IPS DF 6.9 (cell line): ENCODE data around the gene SLC37A4.
"Not testable (repeated sequence)": the region's sequence is repeated elsewhere in the genome, so short reads cannot be mapped to it uniquely, and the experiment has no call there.

Experiments used
- DNase-seq: peaks from one replicate; pipeline ENCODE4 v3.0.0-alpha.2; 2013; ENCODE audit warnings: low read depth, low spot score
- H3K27ac ChIP-seq: one replicate; pipeline ENCODE4 v1.5.1; 2013; ENCODE audit warnings: low read length, control low read depth
- H3K27me3 ChIP-seq: 2 replicates; pipeline ENCODE4 v1.6.1; 2013; ENCODE audit warnings: mild to moderate bottlenecking, low read length; ENCODE audit not compliant: control insufficient read depth, insufficient read depth
- H3K36me3 ChIP-seq: 2 replicates; pipeline ENCODE4 v1.6.1; 2013; ENCODE audit warnings: low read length; ENCODE audit not compliant: control insufficient read depth, insufficient read depth
- H3K4me1 ChIP-seq: 2 replicates; pipeline ENCODE4 v1.6.1; 2013; ENCODE audit warnings: low read length; ENCODE audit not compliant: control insufficient read depth, insufficient read depth
- H3K4me3 ChIP-seq: 2 replicates; pipeline ENCODE4 v1.5.1; 2013; ENCODE audit warnings: mild to moderate bottlenecking, low read length
- H3K9me3 ChIP-seq: 2 replicates; pipeline ENCODE4 v1.6.1; 2013; ENCODE audit warnings: low read length, inconsistent platforms; ENCODE audit not compliant: control insufficient read depth, insufficient read depth
- WGBS: extraction: QIAGEN DNeasy Blood & Tissue Kit; methylation state at CpG from one replicate; pipeline ENCODE4 v1.1.7; 2013; ENCODE audit warnings: mixed read lengths, missing lambda C conversion rate; ENCODE audit not compliant: insufficient read length, insufficient coverage; 5-methylcytosine and 5-hydroxymethylcytosine counted together

SLC37A4 gene

GRCh38 chr11:119042927-119043326 is 12.2 kb upstream of the SLC37A4 start:
- DNase-seq, result no peak
- no peak overlapping the region for H3K27ac ChIP-seq

GRCh38 chr11:119041821-119042514 is 11.3 kb upstream of the SLC37A4 start:
- no peak for DNase-seq
- no CpG with 5 or more reads among the region's 4 CpGs for WGBS
- Histone ChIP-seq H3K27me3 (no peaks in the 10 kb centered on the region), H3K9me3 (no peaks in the 10 kb centered on the region), H3K4me3 (no peak overlapping the region), H3K27ac (no peak overlapping the region), H3K4me1 (no peaks in the 10 kb centered on the region), H3K36me3 (peaks cover 12% of the 10 kb centered on the region; the same call in 1 of the 2 replicates)

More at GRCh38 chr11:119042927-119043326, 12.2 kb upstream of the SLC37A4 start:
- peaks cover 20% of the 10 kb centered on the region for H3K36me3 ChIP-seq
- no peaks in the 10 kb centered on the region for H3K27me3 ChIP-seq
- WGBS, result no CpG with 5 or more reads among the region's 9 CpGs
- no peak overlapping the region for H3K4me3 ChIP-seq
- no peaks in the 10 kb centered on the region for H3K4me1 ChIP-seq
- H3K9me3 ChIP-seq, result no peaks in the 10 kb centered on the region

DNA sequence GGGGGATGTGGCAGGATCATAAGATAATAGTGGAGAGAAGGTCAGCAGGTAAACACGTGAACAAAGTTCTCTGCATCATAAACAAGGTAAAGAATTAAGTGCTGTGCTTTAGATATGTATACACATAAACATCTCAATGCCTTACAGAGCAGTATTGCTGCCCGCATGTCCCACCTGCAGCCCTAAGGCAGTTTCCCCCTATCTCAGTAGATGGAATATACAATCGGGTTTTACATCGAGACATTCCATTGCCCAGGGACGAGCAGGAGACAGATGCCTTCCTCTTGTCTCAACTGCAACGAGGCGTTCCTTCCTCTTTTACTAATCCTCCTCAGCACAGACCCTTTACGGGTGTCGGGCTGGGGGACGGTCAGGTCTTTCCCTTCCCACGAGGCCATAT is 8.8 kb upstream of the SLC37A4 start:
- WGBS, result no CpG with 5 or more reads among the region's 11 CpGs
- DNase-seq, result not testable (repeated sequence)

GRCh38 chr11:119038884-119039283 is 8.2 kb upstream of the SLC37A4 start:
- Histone ChIP-seq H3K36me3 (no peaks in the 10 kb centered on the region), H3K27me3 (no peaks in the 10 kb centered on the region), H3K9me3 (no peaks in the 10 kb centered on the region), H3K4me3 (no peak overlapping the region), H3K4me1 (no peaks in the 10 kb centered on the region), H3K27ac (no peak overlapping the region)
- WGBS, result no CpG with 5 or more reads among the region's 5 CpGs
- no peak for DNase-seq

More for the DNA sequence above, 8.8 kb upstream of the SLC37A4 start:
- H3K27ac ChIP-seq, H3K36me3 ChIP-seq, H3K9me3 ChIP-seq, H3K4me3 ChIP-seq, H3K27me3 ChIP-seq, H3K4me1 ChIP-seq: not testable (repeated sequence)

DNA sequence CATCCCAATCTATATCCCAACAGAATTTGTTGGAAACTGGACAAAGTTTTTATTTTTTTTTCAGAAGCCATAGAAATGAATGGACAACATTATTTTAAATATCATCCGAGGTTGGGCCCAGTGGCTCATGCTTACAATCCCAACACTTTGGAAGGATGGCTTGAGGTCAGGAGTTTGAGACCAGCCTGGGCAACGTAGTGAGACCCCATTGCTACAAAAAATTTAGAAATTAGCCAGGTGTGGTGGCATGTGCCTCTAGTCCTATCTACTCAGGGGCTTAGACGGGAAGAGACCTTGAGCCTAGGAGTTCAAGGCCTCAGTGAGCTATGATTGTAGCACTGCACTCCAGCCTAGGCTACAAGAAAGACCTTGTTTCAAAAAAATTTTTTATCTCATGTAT is 4.1 kb upstream of the SLC37A4 start:
- Histone ChIP-seq H3K36me3 (no peaks in the 10 kb centered on the region), H3K4me3 (no peak overlapping the region), H3K4me1 (no peaks in the 10 kb centered on the region), H3K27me3 (no peaks in the 10 kb centered on the region), H3K9me3 (no peaks in the 10 kb centered on the region), H3K27ac (no peak overlapping the region)
- DNase-seq, result no peak
- WGBS, result no CpG with 5 or more reads among the region's 3 CpGs

DNA sequence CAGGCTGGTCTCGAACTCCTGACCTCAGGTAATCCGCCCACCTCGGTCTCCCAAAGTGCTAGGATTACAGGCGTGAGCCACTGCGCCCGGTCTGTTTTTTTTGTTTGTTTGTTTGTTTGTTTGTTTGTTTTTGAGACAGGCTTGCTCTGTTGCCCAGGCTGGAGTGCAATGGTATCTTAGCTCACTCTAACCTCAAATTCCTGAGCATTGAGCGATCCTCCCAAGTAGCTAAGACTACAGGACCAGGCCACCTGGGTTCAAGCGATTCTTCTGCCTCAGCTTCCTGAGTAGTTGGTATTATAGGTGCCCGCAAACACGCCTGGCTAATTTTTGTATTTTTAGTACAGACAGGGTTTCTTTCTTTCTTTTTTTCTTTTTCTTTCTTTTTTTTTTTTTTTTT is 2.7 kb upstream of the SLC37A4 start:
- DNase-seq, H3K9me3 ChIP-seq: not testable (repeated sequence)
- WGBS, result no CpG with 5 or more reads among the region's 10 CpGs

GRCh38 chr11:119031912-119032280 is 1.2 kb upstream of the SLC37A4 start:
- no peak for DNase-seq
- Histone ChIP-seq H3K4me3 (no peak overlapping the region), H3K36me3 (peaks cover 10% of the 10 kb centered on the region), H3K4me1 (peaks cover 8% of the 10 kb centered on the region), H3K27me3 (no peaks in the 10 kb centered on the region), H3K9me3 (no peaks in the 10 kb centered on the region), H3K27ac (no peak overlapping the region)
- WGBS, result no CpG with 5 or more reads among the region's 9 CpGs

More for the DNA sequence above, 2.7 kb upstream of the SLC37A4 start:
- H3K27me3 ChIP-seq, H3K4me3 ChIP-seq, H3K36me3 ChIP-seq, H3K4me1 ChIP-seq, H3K27ac ChIP-seq: not testable (repeated sequence)

- no CpG with 5 or more reads among the region's 13 CpGs for WGBS
- Histone ChIP-seq H3K9me3 (no peaks in the 10 kb centered on the region), H3K4me1 (peaks cover 8% of the 10 kb centered on the region), H3K4me3 (peak overlapping the region; percentile 79; the same call in 1 of the 2 replicates), H3K27ac (no peak overlapping the region), H3K27me3 (no peaks in the 10 kb centered on the region), H3K36me3 (peaks cover 26% of the 10 kb centered on the region)
- no peak for DNase-seq
Measured at GRCh38 chr11:119030029-119030328, 698 bp downstream of the SLC37A4 start.

DNA sequence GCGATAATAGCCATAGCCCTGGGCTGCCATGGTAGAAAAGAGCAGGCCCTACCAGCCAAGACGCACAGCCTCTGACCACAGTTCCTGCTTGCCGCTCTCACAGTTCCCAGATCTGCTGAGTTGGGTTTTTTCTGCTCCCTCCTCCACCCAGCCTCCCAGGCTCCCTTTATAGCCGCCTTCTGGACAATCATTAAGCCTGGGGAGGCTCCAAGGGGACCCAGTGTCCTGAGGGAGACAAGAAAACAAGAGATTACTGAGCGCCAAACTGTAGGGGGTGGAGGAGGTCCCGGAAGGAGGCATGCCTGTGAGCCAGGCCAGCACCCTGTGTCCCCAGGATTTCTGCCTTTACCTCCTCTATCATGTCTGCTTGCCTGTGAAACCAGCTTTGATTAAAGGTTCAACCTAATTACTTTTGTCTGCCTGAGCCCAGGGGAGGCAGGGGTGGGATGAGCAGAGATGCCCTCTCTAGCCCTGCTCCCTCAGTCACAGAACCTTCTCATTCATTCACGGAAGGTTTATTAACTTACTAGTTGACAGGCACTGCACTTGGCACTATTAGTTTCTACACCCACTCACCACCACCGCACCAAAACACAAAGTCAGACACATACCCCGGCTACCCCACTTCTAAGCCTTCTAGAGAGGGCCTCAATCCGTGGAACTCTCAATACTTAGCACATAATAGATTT is 1.2 kb downstream of the SLC37A4 start:
- WGBS, result no CpG with 5 or more reads among the region's 10 CpGs
- Histone ChIP-seq H3K4me3 (peak overlapping the region; percentile 79; the same call in 1 of the 2 replicates), H3K4me1 (peaks cover 8% of the 10 kb centered on the region), H3K27me3 (no peaks in the 10 kb centered on the region), H3K36me3 (peaks cover 29% of the 10 kb centered on the region), H3K27ac (no peak overlapping the region), H3K9me3 (no peaks in the 10 kb centered on the region)
- no peak for DNase-seq

GRCh38 chr11:119029069-119029339 is 1.7 kb downstream of the SLC37A4 start:
- no peak for DNase-seq
- Histone ChIP-seq H3K27me3 (no peaks in the 10 kb centered on the region), H3K4me3 (no peak overlapping the region), H3K27ac (no peak overlapping the region), H3K4me1 (peaks cover 8% of the 10 kb centered on the region), H3K9me3 (no peaks in the 10 kb centered on the region), H3K36me3 (peaks cover 30% of the 10 kb centered on the region)
- WGBS, result no CpG with 5 or more reads among the region's 1 CpG
